Urinary bladder (tissue), 4 donors: ENCODE measurements around the gene EEFSEC. TPM values are rescaled to one million over a fixed set of nuclear protein-coding genes. Genes with fewer than 3 reads are reported as not detected.

Experiments used
- DNase-seq: peaks from one replicate; pipeline ENCODE4 v3.0.0-alpha.2; 2015; ENCODE audit errors: extremely low spot score
- H3K27ac ChIP-seq: one replicate; pipeline ENCODE4 v1.5.1; 2013; ENCODE audit warnings: low read depth, mild to moderate bottlenecking, moderate library complexity
- H3K36me3 ChIP-seq: one replicate; pipeline ENCODE4 v1.6.1; 2013; ENCODE audit warnings: mild to moderate bottlenecking, moderate library complexity; ENCODE audit not compliant: insufficient read depth
- H3K4me1 ChIP-seq: one replicate; pipeline ENCODE4 v1.6.1; 2013; ENCODE audit warnings: mild to moderate bottlenecking, moderate library complexity; ENCODE audit not compliant: insufficient read depth
- H3K4me3 ChIP-seq: one replicate; pipeline ENCODE4 v1.5.1; 2013; ENCODE audit warnings: low read depth, low read length
- WGBS: extraction: QIAGEN DNeasy Blood & Tissue Kit; methylation state at CpG from one replicate; pipeline ENCODE4 v1.1.7; 2013; 5-methylcytosine and 5-hydroxymethylcytosine counted together
- polyA plus RNA-seq: library from polyadenylated mRNA; stranded (reverse); fragments of 200-250 nt; gene quantifications from one replicate; pipeline ENCODE4 v1.2.3, GENCODE V29; 2013
- total RNA-seq: library from RNA; depleted of rRNA; stranded (reverse); fragments of >200 nt; gene quantifications from one replicate; pipeline ENCODE4 v1.2.3, GENCODE V29; 2014
- donor health status: healthy with polysubstance abuse.
- donor health status: healthy.

The EEFSEC gene
- total and polyA plus RNA-seq, 2 donors, result 4.2 to 18.5 TPM

- Histone ChIP-seq H3K4me1 (no peaks in the 10 kb centered on the region), H3K27ac (no peak overlapping the region), H3K4me3 (no peak overlapping the region), H3K36me3 (no peaks in the 10 kb centered on the region)
- no peak for DNase-seq
- 81% methylated on average over 8 of the region's 8 CpGs for WGBS
Observed at GRCh38 chr3:128226186-128226725, 73.0 kb downstream of the EEFSEC start.

- DNase-seq, result no peak
- WGBS, result 51% methylated on average over 5 of the region's 5 CpGs
- Histone ChIP-seq H3K27ac (no peak overlapping the region), H3K4me3 (no peak overlapping the region), H3K36me3 (no peaks in the 10 kb centered on the region), H3K4me1 (no peaks in the 10 kb centered on the region)
Observed at GRCh38 chr3:128226795-128227395, 73.6 kb downstream of the EEFSEC start.

DNA sequence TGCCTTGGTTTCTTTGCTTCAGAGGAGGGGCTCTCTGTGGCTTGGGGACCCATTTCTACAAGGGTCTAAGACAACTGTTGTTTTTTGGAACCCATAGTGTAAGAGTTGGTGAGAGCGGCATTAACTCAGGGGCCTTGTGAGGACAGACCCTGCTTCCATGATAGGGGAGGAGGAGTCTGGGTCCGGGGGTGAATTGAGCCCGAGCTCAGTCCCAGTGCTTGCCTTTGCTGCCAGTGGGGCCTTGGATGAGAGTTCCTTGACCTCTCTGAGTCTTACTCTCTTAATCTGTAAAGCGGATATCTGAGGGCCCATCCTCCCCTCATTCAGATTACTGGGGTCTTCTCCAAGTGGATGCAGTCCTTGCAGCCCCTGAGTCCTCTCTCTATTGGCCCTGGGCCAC lies 74.2 kb downstream of the EEFSEC start:
- Histone ChIP-seq H3K36me3 (no peaks in the 10 kb centered on the region), H3K4me1 (no peaks in the 10 kb centered on the region), H3K27ac (no peak overlapping the region), H3K4me3 (no peak overlapping the region)
- 95% methylated on average over 4 of the region's 4 CpGs for WGBS
- no peak for DNase-seq

- H3K4me3 ChIP-seq, result no peak overlapping the region
- DNase-seq, result no peak
- no peak overlapping the region for H3K27ac ChIP-seq
- WGBS, result 98% methylated on average over 5 of the region's 5 CpGs
- H3K4me1 ChIP-seq, result no peaks in the 10 kb centered on the region
- no peaks in the 10 kb centered on the region for H3K36me3 ChIP-seq
Observed at GRCh38 chr3:128228366-128228910, 75.2 kb downstream of the EEFSEC start.

GRCh38 chr3:128229106-128229857 lies 76.0 kb downstream of the EEFSEC start:
- WGBS, result 67% methylated on average over 11 of the region's 11 CpGs
- no peaks in the 10 kb centered on the region for H3K36me3 ChIP-seq
- H3K27ac ChIP-seq, result no peak overlapping the region
- no peak for DNase-seq
- H3K4me1 ChIP-seq, result no peaks in the 10 kb centered on the region
- no peak overlapping the region for H3K4me3 ChIP-seq

DNA sequence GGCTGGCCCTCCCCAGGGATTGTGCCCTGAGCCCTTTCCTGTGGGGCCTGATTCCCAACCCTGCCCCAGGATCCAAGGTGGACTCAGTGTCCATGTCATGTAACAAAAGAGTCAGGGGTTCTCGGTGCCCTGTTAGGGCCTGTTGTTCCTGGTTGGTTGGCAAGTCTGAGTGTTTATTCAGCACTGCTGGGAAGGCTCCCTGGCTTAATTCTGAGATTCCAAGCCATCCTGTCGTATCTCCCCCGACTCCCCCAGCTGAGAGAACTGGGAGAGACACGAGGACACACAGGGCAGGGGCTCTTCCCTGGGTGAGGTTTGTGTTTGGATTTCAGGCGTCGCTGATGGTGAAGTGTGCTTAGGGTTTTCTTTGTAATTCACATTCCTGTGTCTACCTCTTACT lies 78.3 kb downstream of the EEFSEC start:
- no peak for DNase-seq
- 37% methylated on average over 6 of the region's 6 CpGs for WGBS
- Histone ChIP-seq H3K27ac (no peak overlapping the region), H3K36me3 (no peaks in the 10 kb centered on the region), H3K4me3 (no peak overlapping the region), H3K4me1 (no peaks in the 10 kb centered on the region)

DNA sequence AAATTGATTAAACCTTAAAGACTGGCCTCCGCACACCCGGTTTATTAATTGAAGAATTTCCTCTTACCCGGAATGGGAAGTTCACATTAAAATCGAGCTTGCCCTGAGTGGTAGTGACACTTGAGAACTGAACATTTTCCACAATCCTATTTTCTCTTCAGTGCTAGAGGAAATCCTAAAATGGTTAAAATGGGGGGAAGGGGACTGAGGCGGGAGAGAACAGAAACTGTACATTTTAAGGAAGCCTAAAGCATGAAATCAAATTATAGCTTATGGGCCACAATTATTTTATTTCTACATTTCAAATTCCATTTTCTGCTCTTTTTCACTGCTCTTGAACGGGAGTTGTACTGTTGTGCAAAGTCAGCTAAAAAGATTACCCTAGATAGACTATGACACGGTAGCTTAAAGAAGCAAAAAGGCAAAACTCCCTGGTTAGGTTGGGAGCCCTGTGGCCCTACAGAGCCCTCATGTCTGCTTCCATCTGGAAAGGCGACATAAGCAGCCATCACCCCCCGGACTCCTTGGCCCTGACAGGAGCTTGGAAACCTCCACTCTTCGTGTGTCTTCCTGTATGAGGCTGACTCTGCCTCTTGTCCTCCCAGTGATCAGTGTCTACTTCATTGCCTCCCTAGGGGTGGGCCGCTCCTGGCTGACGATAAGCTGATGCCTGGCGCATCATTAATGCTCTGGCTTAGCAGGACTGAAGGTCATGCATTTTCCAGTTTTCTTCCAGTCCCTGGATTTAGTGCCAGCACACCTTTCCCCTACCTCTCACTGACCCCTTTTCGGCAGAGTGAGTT lies 79.3 kb downstream of the EEFSEC start:
- H3K36me3 ChIP-seq, result no peaks in the 10 kb centered on the region
- H3K4me1 ChIP-seq, result no peaks in the 10 kb centered on the region
- WGBS, result 58% methylated on average over 14 of the region's 14 CpGs
- H3K4me3 ChIP-seq, result no peak overlapping the region
- no peak for DNase-seq
- H3K27ac ChIP-seq, result no peak overlapping the region

GRCh38 chr3:128235207-128235926 lies 82.1 kb downstream of the EEFSEC start:
- Histone ChIP-seq H3K27ac (no peak overlapping the region), H3K36me3 (no peaks in the 10 kb centered on the region), H3K4me1 (no peaks in the 10 kb centered on the region), H3K4me3 (no peak overlapping the region)
- WGBS, result 62% methylated on average over 11 of the region's 11 CpGs
- no peak for DNase-seq

- Histone ChIP-seq H3K36me3 (no peaks in the 10 kb centered on the region), H3K27ac (no peak overlapping the region), H3K4me3 (no peak overlapping the region), H3K4me1 (no peaks in the 10 kb centered on the region)
- no peak for DNase-seq
- 78% methylated on average over 8 of the region's 8 CpGs for WGBS
Observed at GRCh38 chr3:128236657-128237056, 83.4 kb downstream of the EEFSEC start.

DNA sequence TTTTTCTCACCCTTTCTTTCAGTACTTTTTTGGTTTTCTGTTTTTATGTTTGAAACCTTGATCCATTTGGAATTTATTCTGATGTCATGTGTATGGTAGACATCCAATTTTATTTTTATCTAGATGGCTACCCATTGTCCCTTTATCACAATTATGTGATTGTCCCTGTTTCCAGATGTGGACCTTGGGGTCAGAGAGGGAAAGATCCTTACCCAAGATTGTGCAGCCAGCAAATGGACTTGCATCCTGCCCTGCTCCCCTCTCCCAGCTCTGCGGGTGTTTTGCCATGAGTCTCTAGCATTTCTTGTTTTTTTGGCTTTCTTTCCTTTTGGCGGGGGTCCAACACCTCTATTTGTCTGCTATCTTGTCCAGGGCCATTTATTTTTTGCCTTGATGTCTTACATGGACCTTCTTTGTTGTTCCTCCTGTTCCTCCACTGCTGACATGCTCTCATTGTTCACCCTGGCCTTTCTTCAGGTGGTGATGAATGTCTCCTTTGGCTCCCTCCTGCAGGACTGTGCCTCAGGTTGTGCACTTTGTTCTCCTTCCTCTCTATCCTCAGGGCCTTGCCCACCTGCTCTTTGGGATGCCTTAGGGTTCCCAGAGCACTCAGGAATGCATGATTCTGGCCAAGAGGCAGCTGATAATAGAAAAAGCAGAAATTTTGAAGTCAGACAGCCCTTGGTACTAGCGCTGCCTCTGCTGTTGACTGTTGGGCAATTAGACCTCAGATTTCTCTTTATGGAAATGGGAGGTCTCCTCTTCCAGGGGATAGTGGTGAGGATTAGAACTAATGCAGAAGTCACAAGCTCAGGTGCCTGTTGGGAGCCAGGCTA lies 84.3 kb downstream of the EEFSEC start:
- no peaks in the 10 kb centered on the region for H3K36me3 ChIP-seq
- 64% methylated on average over 3 of the region's 3 CpGs for WGBS
- no peak overlapping the region for H3K27ac ChIP-seq
- no peak for DNase-seq
- H3K4me1 ChIP-seq, result no peaks in the 10 kb centered on the region
- H3K4me3 ChIP-seq, result no peak overlapping the region

GRCh38 chr3:128238184-128238489 lies 84.9 kb downstream of the EEFSEC start:
- Histone ChIP-seq H3K4me3 (no peak overlapping the region), H3K36me3 (no peaks in the 10 kb centered on the region), H3K4me1 (no peaks in the 10 kb centered on the region), H3K27ac (no peak overlapping the region)
- DNase-seq, result no peak

DNA sequence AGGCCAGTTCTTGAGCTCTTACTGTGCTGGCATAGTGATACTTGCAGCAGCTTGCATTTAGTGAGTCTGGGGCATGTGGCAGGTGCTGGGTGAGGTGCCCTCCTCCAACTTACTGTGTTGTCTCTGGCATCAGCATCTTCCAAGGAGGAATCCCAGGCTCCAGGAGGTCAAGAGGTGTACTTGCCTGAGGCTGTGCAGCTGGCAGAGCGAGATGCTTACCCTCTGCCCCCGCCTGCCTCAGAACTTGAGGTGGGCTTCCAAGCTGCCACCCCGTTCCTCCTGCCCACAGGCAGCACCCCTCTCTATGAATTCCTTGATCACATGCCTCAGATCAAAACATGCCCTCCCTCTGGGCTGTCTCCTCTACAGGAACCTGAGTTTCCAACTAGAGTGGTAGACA lies 86.0 kb downstream of the EEFSEC start:
- no peak for DNase-seq
- H3K4me3 ChIP-seq, result no peak overlapping the region
- 97% methylated on average over 3 of the region's 3 CpGs for WGBS

More for the DNA sequence above, 86.0 kb downstream of the EEFSEC start:
- Histone ChIP-seq H3K27ac (no peak overlapping the region), H3K4me1 (no peaks in the 10 kb centered on the region), H3K36me3 (no peaks in the 10 kb centered on the region)
